HepG2 (cell line): ENCODE measurements around the gene KIF7. TPM values are rescaled to one million over a fixed set of nuclear protein-coding genes. Genes with fewer than 3 reads are reported as not detected.
A peak's percentile ranks its signal among the peaks of the same experiment; 100 is the strongest.

ENCODE experiments used
- ATAC-seq: fragments of 200-7000 bp; cut with Tn5 transposase; 3 replicates; pipeline ENCODE4 v1.9.1; 2020; ENCODE audit warnings: mild to moderate bottlenecking, moderate library complexity
- BruUV-seq: library from RNA; stranded (reverse); fragments of 400-500 nt; replicated peaks from 2 replicates; lab custom pipeline; 2021; lab: Mats Ljungman, UMichigan
- CTCF ChIA-PET: fragments of 300-600 bp; formaldehyde crosslinking; extraction: SDS; loops from one replicate; lab custom pipeline; 2021; ENCODE audit warnings: low total read pairs, inconsistent platforms, low intra/inter-chr PET ratio; lab: Yijun Ruan, JAX
- POLR2A ChIA-PET: fragments of 350-600 bp; sonication (Branson Sonifier 250); formaldehyde crosslinking; loops from one replicate; lab custom pipeline; 2020; ENCODE audit warnings: antibody characterized with exemption, inconsistent platforms; lab: Yijun Ruan, JAX
- DNase-seq: peaks from one replicate; pipeline ENCODE4 v3.0.0-alpha.2; 2015; ENCODE audit warnings: low spot score
- FAIRE-seq: peaks from 3 replicates; lab custom pipeline; 2011; peaks lifted over from hg19 to GRCh38; lab: Jason Lieb, UNC
- H2AFZ ChIP-seq: one replicate; pipeline ENCODE4 v1.6.1; 2011; ENCODE audit warnings: low read length, inconsistent platforms
- H3K27ac ChIP-seq: fragments of 300-600 bp; 3 replicates; pipeline ENCODE4 v1.8.0; 2011; ENCODE audit warnings: mixed run types, mild to moderate bottlenecking, mixed read lengths, low read length, inconsistent platforms; ENCODE audit not compliant: insufficient read depth; ENCODE audit errors: extremely low read length
- H3K27me3 ChIP-seq, 2 experiments: fragments of 200-600 bp in 1 of 2; 2 replicates in 1 of 2; 3 replicates in 1 of 2; pipeline versions ENCODE4 v1.6.0 to v1.8.0; 2011; ENCODE audit warnings: low read length in 2 of 2, mild to moderate bottlenecking in 2 of 2, moderate library complexity in 2 of 2, inconsistent platforms in 1 of 2; ENCODE audit not compliant: insufficient read depth in 2 of 2, control insufficient read depth in 1 of 2
- H3K36me3 ChIP-seq, 2 experiments: fragments of 200-600 bp in 1 of 2; replicated peaks in 1 of 2; 2 replicates in 1 of 2; 3 replicates in 1 of 2; pipeline versions ENCODE4 v1.5.1 to v1.8.0; 2011; ENCODE audit warnings: low read length in 2 of 2, inconsistent platforms in 1 of 2; ENCODE audit not compliant: insufficient read depth in 2 of 2, control insufficient read depth in 1 of 2
- H3K4me1 ChIP-seq: 2 replicates; pipeline ENCODE4 v1.5.1; 2012; ENCODE audit warnings: low read length, inconsistent platforms; ENCODE audit not compliant: insufficient read depth
- H3K4me2 ChIP-seq: 2 replicates; pipeline ENCODE4 v1.6.0; 2011; ENCODE audit warnings: low read depth, low read length, inconsistent platforms
- H3K4me3 ChIP-seq, 3 experiments: fragments of 200-600 bp in 1 of 3; sonication (generic), shearing (Covaris generic) in 1 of 3; replicated peaks in 1 of 3; 2 replicates each; pipeline ENCODE4 v1.5.1; 2011 to 2016; ENCODE audit warnings: low read length in 3 of 3, inconsistent platforms in 2 of 3, low read depth in 2 of 3, mild to moderate bottlenecking in 2 of 3, control low read depth in 1 of 3, mixed read lengths in 1 of 3; ENCODE audit not compliant: insufficient read depth in 1 of 3
- H3K79me2 ChIP-seq: one replicate; pipeline ENCODE4 v1.6.1; 2011; ENCODE audit warnings: low read length, inconsistent platforms; ENCODE audit not compliant: insufficient read depth
- H3K9ac ChIP-seq: 2 replicates; pipeline ENCODE4 v1.6.0; 2011; ENCODE audit warnings: mild to moderate bottlenecking, low read depth, low read length, inconsistent platforms; ENCODE audit not compliant: insufficient read depth
- H3K9me3 ChIP-seq: 2 replicates; pipeline ENCODE4 v1.5.1; 2012; ENCODE audit warnings: mild to moderate bottlenecking, low read length
- H4K20me1 ChIP-seq: 2 replicates; pipeline ENCODE4 v1.6.0; 2011; ENCODE audit warnings: inconsistent platforms, mild to moderate bottlenecking, low read length, moderate library complexity; ENCODE audit not compliant: insufficient read depth
- ARID5B ChIP-seq: IDR thresholded peaks from 2 replicates; pipeline ENCODE4 v1.4.0; 2020; ENCODE audit warnings: mild to moderate bottlenecking, missing genetic modification reagents
- CERS6 ChIP-seq: sonication (generic); formaldehyde crosslinking; IDR thresholded peaks from 2 replicates; pipeline ENCODE4 v1.5.0; 2020; ENCODE audit warnings: missing genetic modification reagents
- RBM22 ChIP-seq: fragments of 200-400 bp; formaldehyde crosslinking; optimal IDR thresholded peaks from 2 replicates; pipeline ENCODE3; 2017; ENCODE audit warnings: mild to moderate bottlenecking, low read length, moderate library complexity
- SALL1 ChIP-seq: sonication (generic); formaldehyde crosslinking; IDR thresholded peaks from 2 replicates; pipeline ENCODE4 v1.8.0; 2022; ENCODE audit warnings: mild to moderate bottlenecking, missing genetic modification reagents
- SKIL ChIP-seq: sonication (generic); formaldehyde crosslinking; IDR thresholded peaks from 2 replicates; pipeline ENCODE4 v1.8.0; 2022; ENCODE audit warnings: missing genetic modification reagents, mild to moderate bottlenecking, moderate library complexity, borderline replicate concordance
- SP140L ChIP-seq: sonication (generic); formaldehyde crosslinking; IDR thresholded peaks from 2 replicates; pipeline ENCODE4 v1.4.0; 2020; ENCODE audit warnings: missing genetic modification reagents, borderline replicate concordance
- ZBTB49 ChIP-seq: sonication (generic); formaldehyde crosslinking; IDR thresholded peaks from 2 replicates; pipeline ENCODE4 v1.4.0; 2020; ENCODE audit warnings: missing genetic modification reagents, borderline replicate concordance
- WGBS: methylation state at CpG from one replicate; pipeline ENCODE4 v1.1.6; 2017; ENCODE audit warnings: low lambda C conversion rate; 5-methylcytosine and 5-hydroxymethylcytosine counted together
- in situ Hi-C: cut with HindIII; loops from 2 replicates; pipeline ENCODE4 v1.10.0; 2017; ENCODE audit warnings: low pct_unique_long_range_greater_than_20kb; ENCODE audit not compliant: extremely low pct_ligation_motif_present
- intact Hi-C: fragments of 100-400 bp; cut with micrococcal nuclease; formaldehyde crosslinking; loops from one replicate; pipeline ENCODE4 v1.10.0; 2022; ENCODE audit not compliant: unreplicated experiment
- polyA plus RNA-seq, 8 experiments: library from polyadenylated mRNA; depleted of rRNA in 3 of 8; stranded (reverse) in 7 of 8; unstranded in 1 of 8; fragments of >200 nt; fragmentation: Illumina TruSeq in 4 of 8; extraction: Trizol in 4 of 8; gene quantifications; 2 replicates each; pipeline versions ENCODE4 v1.2.1 to v1.2.3, GENCODE V29; 2011 to 2016; ENCODE audit warnings: low read depth in 4 of 8, missing spikeins in 1 of 8, mixed read lengths in 1 of 8; ENCODE audit not compliant: insufficient read depth in 1 of 8
- total RNA-seq, 5 experiments: library from RNA; depleted of rRNA; stranded (reverse); fragments of >200 nt; fragmentation: Illumina TruSeq; extraction: Trizol; gene quantifications; 2 replicates each; pipeline ENCODE4 v1.2.3, GENCODE V29; 2016; ENCODE audit warnings: low read depth in 1 of 5

Gene KIF7
- total and polyA plus RNA-seq, 2 of the 13 experiments (the other 11 are each of a cell fraction or from before 2014, with no cell fraction given), result 1.5 to 6.2 TPM

GRCh38 chr15:89679212-89679611 lies 23.9 kb upstream of the KIF7 start, which contains the start of gene PLIN1:
Gene PLIN1, minus strand, starts transcription at chr15:89679367. Its CDS starts 1,878 bp downstream, at chr15:89677489.
- Histone ChIP-seq H3K4me3 (no peak within 1 kb of the TSS), H3K4me1 (peaks cover 54% of the 10 kb centered on the region), H3K9me3 (no peaks in the 10 kb centered on the region), H4K20me1 (no peaks in the 10 kb centered on the region), H3K27ac (peak within 1 kb of the TSS; percentile 85), H3K36me3 (no peaks in the 10 kb centered on the region), H3K27me3 (no peaks in the 10 kb centered on the region), H3K79me2 (no peaks in the 10 kb centered on the region), H2AFZ (no peak within 1 kb of the TSS), H3K9ac (no peak within 1 kb of the TSS), H3K4me2 (peak within 1 kb of the TSS; percentile 46)
- CTCF ChIA-PET, result no interaction called here
- in situ Hi-C loops (no loop called here), intact Hi-C loops (loop anchor here (10.0 kb wide), 1 partner anchor 184 kb away; the partner anchor contains the start of gene RHCG)
- BruUV-seq, result no TSS peak
- 33% methylated on average over 2 of the region's 2 CpGs for WGBS
- TF ChIP-seq SALL1 (CRISPR knock-in tag) (0 out of 2 replicates have a peak, but pooled peaks have one; percentile 3), ZBTB49 (CRISPR knock-in tag) (no peak)
- peak; percentile 42 for ATAC-seq
- peak; percentile 44 for FAIRE-seq
- POLR2A ChIA-PET, result no interaction called here
- DNase-seq, result no peak

- no peaks in the 10 kb centered on the region for H3K79me2 ChIP-seq
- H3K36me3 ChIP-seq, result no peaks in the 10 kb centered on the region
- intact Hi-C loops, result loop anchor here (10.0 kb wide), 1 partner anchor 183 kb away; the partner anchor contains the start of gene RHCG
- ATAC-seq, result no peak
- H3K4me2 ChIP-seq, result no peak overlapping the region
- H2AFZ ChIP-seq, result no peak overlapping the region
- POLR2A ChIA-PET, result no interaction called here
- H4K20me1 ChIP-seq, result no peaks in the 10 kb centered on the region
- BruUV-seq, result no TSS peak
- H3K9me3 ChIP-seq, result no peaks in the 10 kb centered on the region
- CTCF ChIA-PET, result no interaction called here
- no peak overlapping the region for H3K9ac ChIP-seq
- in situ Hi-C loops, result no loop called here
- peaks cover 66% of the 10 kb centered on the region for H3K4me1 ChIP-seq
- H3K27me3 ChIP-seq, result no peaks in the 10 kb centered on the region
- FAIRE-seq, result no peak
- 100% methylated on average over 1 of the region's 1 CpG for WGBS
- H3K27ac ChIP-seq, result no peak overlapping the region
- no peak for DNase-seq
- no peak overlapping the region for H3K4me3 ChIP-seq
- no peak for TF ChIP-seq RBM22
- no peak for TF ChIP-seq ARID5B (CRISPR knock-in tag)
- no peak for TF ChIP-seq SP140L (CRISPR knock-in tag)
- TF ChIP-seq SKIL, result no peak
- no peak for TF ChIP-seq CERS6 (CRISPR knock-in tag)
These were observed 22.1 kb upstream of the KIF7 start for GRCh38 chr15:89677381-89677780.
